ENCODE measurements around the gene SUSD5.
"Not testable (repeated sequence)": the region's sequence is repeated elsewhere in the genome, so short reads cannot be mapped to it uniquely, and the experiment has no call there.

The SUSD5 gene

GRCh38 chr3:33111581-33111980 is 107.0 kb downstream of the SUSD5 start:
- no peak overlapping the region for H3K4me3 ChIP-seq (ENCODE audit: low read depth, low read length)
- DNase-seq (ENCODE audit: low read depth) = no peak
- no peak for TF ChIP-seq CTCF (IDR thresholded peaks at IDR 0.05; ENCODE audit: low read depth, low read length, missing control alignments)

DNA sequence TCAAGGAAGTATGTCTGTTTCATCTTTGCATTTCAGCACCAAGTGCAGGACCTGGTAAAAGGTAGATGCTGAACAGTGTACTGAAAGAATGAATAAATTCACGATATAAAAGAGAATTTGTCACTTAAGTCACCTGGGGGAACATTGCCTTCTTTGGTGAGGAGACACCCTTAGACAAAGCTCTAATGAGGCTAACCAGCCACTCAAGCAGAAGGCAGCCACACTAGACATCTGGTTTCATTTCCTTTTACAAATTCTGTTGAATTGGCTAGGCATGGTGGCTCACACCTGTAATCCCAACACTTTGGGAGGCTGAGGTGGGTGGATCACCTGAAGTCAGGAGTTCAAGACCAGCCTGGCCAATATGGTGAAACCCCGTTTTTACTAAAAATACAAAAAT is 111.8 kb downstream of the SUSD5 start:
- not testable (repeated sequence) for DNase-seq (ENCODE audit: low read depth); H3K4me3 ChIP-seq (ENCODE audit: low read depth, low read length)

GRCh38 chr3:33105341-33105948 is 113.2 kb downstream of the SUSD5 start:
- H3K4me3 ChIP-seq (ENCODE audit: low read depth, low read length) = no peak overlapping the region
- no peak for TF ChIP-seq CTCF (IDR thresholded peaks at IDR 0.05; ENCODE audit: low read depth, low read length, missing control alignments)
- DNase-seq (ENCODE audit: low read depth) = no peak

GRCh38 chr3:33104803-33105202 is 113.8 kb downstream of the SUSD5 start:
- DNase-seq (ENCODE audit: low read depth) = no peak
- no peak overlapping the region for H3K4me3 ChIP-seq (ENCODE audit: low read depth, low read length)
- TF ChIP-seq CTCF (IDR thresholded peaks at IDR 0.05; ENCODE audit: low read depth, low read length, missing control alignments) = no peak

DNA sequence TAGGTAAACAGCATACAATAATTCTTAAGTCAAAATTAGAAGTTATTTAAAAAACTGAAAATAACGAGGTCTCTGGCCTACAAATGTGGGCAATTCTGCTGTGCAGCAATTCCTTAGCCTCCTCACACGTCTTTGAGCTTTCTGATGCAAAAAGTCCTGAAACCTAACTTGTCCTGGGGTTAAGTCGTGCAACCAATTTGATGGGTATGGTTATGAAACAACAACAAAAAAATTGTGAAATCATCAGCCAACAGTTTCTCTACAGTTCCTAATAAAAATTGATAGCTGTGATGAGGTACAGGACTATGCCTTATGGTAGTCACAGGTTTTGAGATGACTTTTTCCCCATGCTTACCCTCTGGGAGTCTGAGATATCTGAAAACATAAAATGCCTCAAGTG is 115.1 kb downstream of the SUSD5 start:
- TF ChIP-seq CTCF (IDR thresholded peaks at IDR 0.05; ENCODE audit: low read depth, low read length, missing control alignments) = no peak
- H3K4me3 ChIP-seq (ENCODE audit: low read depth, low read length) = no peak overlapping the region
- no peak for DNase-seq (ENCODE audit: low read depth)

DNA sequence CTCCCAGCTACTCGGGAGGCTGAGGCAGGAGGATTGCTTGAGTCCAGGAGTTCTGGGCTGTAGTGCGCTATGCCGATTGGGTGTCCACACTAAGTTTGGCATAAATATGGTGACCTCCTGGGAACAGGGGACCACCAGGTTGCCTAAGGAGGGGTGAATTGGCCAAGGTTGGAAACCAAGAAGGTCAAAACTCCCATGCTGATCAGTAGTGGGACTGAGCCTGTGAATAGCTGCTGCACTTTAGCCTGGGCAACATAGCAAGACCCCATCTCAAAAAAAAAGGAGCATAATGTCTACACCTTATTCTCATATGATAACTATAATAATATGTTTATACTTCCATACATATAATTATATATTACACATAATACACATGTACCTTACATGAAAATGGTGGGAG is 115.6 kb downstream of the SUSD5 start:
- H3K4me3 ChIP-seq (ENCODE audit: low read depth, low read length) = no peak overlapping the region
- no peak for DNase-seq (ENCODE audit: low read depth)
- no peak for TF ChIP-seq CTCF (IDR thresholded peaks at IDR 0.05; ENCODE audit: low read depth, low read length, missing control alignments)

- DNase-seq (ENCODE audit: low read depth) = no peak
- H3K4me3 ChIP-seq (ENCODE audit: low read depth, low read length) = no peak overlapping the region
- no peak for TF ChIP-seq CTCF (IDR thresholded peaks at IDR 0.05; ENCODE audit: low read depth, low read length, missing control alignments)
These were observed 118.4 kb downstream of the SUSD5 start for GRCh38 chr3:33100229-33100628.
